Natural killer cell treated with Interleukin-12 subunit alpha and Interleukin-12 subunit beta and Interleukin-15 and Interleukin-18, amount 100 ng/mL, for 72 hours (primary cell): Measurements from ENCODE around the gene AP2M1. TPM values are rescaled to one million over a fixed set of nuclear protein-coding genes. Genes with fewer than 3 reads are reported as not detected.

ENCODE experiments used
- ATAC-seq, 2 donors: fragments of 150-1000 bp; cut with Tn5 transposase in 1 of 2; sonication (Bioruptor Pico), chemical (Tn5 transposase) in 1 of 2; 2 replicates each; pipeline ENCODE4 v1.10.0; 2021
- DNase-seq: peaks from one replicate; pipeline ENCODE4 v3.0.0; 2022; ENCODE audit warnings: low spot score
- H3K27ac Mint-ChIP-seq, 2 donors: 1 replicate in 1 of 2; 2 replicates in 1 of 2; pipeline ENCODE4 v1.8.0; 2022; ENCODE audit warnings: mixed read lengths in 2 of 2, mild to moderate bottlenecking in 1 of 2, moderate library complexity in 1 of 2
- H3K27me3 Mint-ChIP-seq, 2 donors: 1 replicate in 1 of 2; 2 replicates in 1 of 2; pipeline ENCODE4 v1.8.0; 2022; ENCODE audit warnings: mixed read lengths in 2 of 2
- H3K36me3 Mint-ChIP-seq: one replicate; pipeline ENCODE4 v1.8.0; 2022; ENCODE audit warnings: mixed read lengths
- H3K4me1 Mint-ChIP-seq, 2 donors: 1 replicate in 1 of 2; 2 replicates in 1 of 2; pipeline ENCODE4 v1.8.0; 2022; ENCODE audit warnings: low read depth in 2 of 2, mixed read lengths in 2 of 2, mild to moderate bottlenecking in 1 of 2
- H3K4me3 Mint-ChIP-seq: one replicate; pipeline ENCODE4 v1.8.0; 2022; ENCODE audit warnings: mixed read lengths
- H3K9me3 Mint-ChIP-seq: 2 replicates; pipeline ENCODE4 v1.8.0; 2022; ENCODE audit warnings: mixed read lengths
- total RNA-seq, 2 donors: library from RNA; stranded (reverse); gene quantifications; one replicate each; pipeline ENCODE4 v1.2.3, GENCODE V29; 2022

The AP2M1 gene
- total RNA-seq, 2 donors from 2014 or later: 190 to 242 TPM

- DNase-seq: no peak
- H3K4me3 Mint-ChIP-seq: peak overlapping the region; percentile 83
- H3K4me1 Mint-ChIP-seq: peaks cover 6 to 12% of the 10 kb centered on the region in 2 donors
- H3K27ac Mint-ChIP-seq: no peak overlapping the region
- H3K27me3 Mint-ChIP-seq: peaks cover 44 to 47% of the 10 kb centered on the region in 2 donors
- no peak for ATAC-seq
- peaks cover 6% of the 10 kb centered on the region for H3K36me3 Mint-ChIP-seq
- no peaks in the 10 kb centered on the region for H3K9me3 Mint-ChIP-seq
These were observed 56.2 kb downstream of the AP2M1 start for GRCh38 chr3:184230603-184231528.

DNA sequence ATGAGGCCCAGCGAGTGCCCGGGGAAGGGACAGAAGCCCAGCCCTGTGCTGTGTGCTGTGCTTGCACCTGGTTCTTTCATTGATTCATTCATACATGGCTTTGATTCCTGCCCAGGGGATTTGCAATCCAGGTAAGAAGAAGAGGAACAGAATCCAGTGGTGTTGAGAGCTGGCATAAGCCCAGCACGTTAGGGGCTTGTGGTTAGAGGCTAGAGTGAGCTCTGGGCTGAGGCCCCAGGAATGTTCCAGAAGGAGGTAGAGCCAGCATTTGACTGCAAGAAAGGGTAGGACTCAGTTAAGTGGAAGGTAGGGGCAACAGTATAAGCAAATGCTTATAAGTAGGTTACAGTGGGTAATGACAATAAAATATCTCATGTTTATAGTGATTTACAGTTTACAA is 57.0 kb downstream of the AP2M1 start:
- Mint-ChIP-seq H3K27me3 (peaks cover 40 to 41% of the 10 kb centered on the region in 2 donors), H3K4me3 (peak overlapping the region; percentile 83), H3K36me3 (peaks cover 6% of the 10 kb centered on the region), H3K27ac (no peak overlapping the region), H3K9me3 (no peaks in the 10 kb centered on the region), H3K4me1 (peaks cover 6 to 12% of the 10 kb centered on the region in 2 donors)
- DNase-seq (no peak), ATAC-seq (no peak)

DNA sequence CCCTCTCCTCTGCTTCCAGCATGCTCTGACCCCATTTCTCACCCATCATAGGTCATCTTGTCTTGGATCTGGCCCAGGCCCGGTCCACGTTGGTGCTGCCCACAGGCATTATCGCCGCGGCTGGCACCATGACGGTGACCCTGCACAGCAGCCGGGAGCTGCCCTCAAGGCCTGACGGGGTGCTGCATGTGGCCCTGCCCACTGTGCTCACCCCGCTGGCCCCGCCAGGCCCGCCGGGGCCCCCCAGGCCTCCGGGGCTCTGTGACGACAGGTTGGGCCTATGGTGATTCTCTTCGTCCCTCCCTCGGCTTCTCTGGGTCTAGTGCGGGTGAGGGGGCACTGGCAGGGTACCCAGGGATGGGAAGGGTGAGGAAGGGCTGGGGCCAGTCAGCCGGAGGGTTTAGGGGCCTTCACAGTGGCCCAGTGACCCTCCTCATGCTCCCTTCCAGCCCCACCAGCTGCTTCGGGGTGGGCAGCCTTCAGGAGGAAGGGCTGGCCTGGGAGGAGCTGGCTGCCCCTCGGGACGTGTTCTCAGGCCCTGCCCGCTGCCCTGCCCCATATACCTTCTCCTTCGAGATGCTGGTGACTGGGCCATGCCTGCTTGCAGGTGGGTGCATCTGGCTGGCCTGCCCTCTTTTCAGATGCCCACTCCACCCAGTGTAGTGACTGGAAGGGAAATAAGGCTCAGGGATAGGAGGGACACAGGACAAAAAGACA is 58.6 kb downstream of the AP2M1 start:
- peaks cover 6% of the 10 kb centered on the region for H3K36me3 Mint-ChIP-seq
- peaks cover 28 to 30% of the 10 kb centered on the region in 2 donors for H3K27me3 Mint-ChIP-seq
- ATAC-seq: no peak
- H3K4me3 Mint-ChIP-seq: no peak overlapping the region
- H3K4me1 Mint-ChIP-seq: peaks cover 6 to 12% of the 10 kb centered on the region in 2 donors
- DNase-seq: no peak
- no peak overlapping the region for H3K27ac Mint-ChIP-seq
- no peaks in the 10 kb centered on the region for H3K9me3 Mint-ChIP-seq

Other genes with a start within 250 kb of the AP2M1 start
- gene ABCC5, start 157.0 kb upstream of the AP2M1 start, total RNA-seq: 10 to 100 TPM; 16.3 to 33.6 TPM
- not detected for gene HTR3D, start 143.1 kb upstream of the AP2M1 start, total RNA-seq
- gene HTR3C, start 121.8 kb upstream of the AP2M1 start, total RNA-seq: not detected
- not detected for gene HTR3E, start 77.8 kb upstream of the AP2M1 start, total RNA-seq
- gene EIF2B5, start 39.5 kb upstream of the AP2M1 start, total RNA-seq: 10 to 100 TPM; 63.0 to 91.9 TPM
- 10 to 100 TPM; 52.3 to 60.3 TPM for gene DVL3, start 19.5 kb upstream of the AP2M1 start, total RNA-seq
- gene ABCF3, start 11.3 kb downstream of the AP2M1 start, total RNA-seq: 100 to 1,000 TPM; 102 to 144 TPM
- gene VWA5B2, start 54.7 kb downstream of the AP2M1 start, total RNA-seq: not detected
- gene ALG3, start 74.1 kb downstream of the AP2M1 start, total RNA-seq: 10 to 100 TPM; 52.2 to 80.2 TPM
- gene EEF1AKMT4, start 74.8 kb downstream of the AP2M1 start, total RNA-seq: 10 to 100 TPM; 11.9 to 16.8 TPM
- 1 to 10 TPM in 1 of 2 donors, under 1 TPM in 1; 0.53 to 1.2 TPM for gene CAMK2N2, start 86.7 kb downstream of the AP2M1 start, total RNA-seq
- gene ECE2, start 101.2 kb downstream of the AP2M1 start, total RNA-seq: not detected
- 100 to 1,000 TPM; 285 to 328 TPM for gene PSMD2, start 124.4 kb downstream of the AP2M1 start, total RNA-seq
- gene EIF4G1, start 139.8 kb downstream of the AP2M1 start, total RNA-seq: 100 to 1,000 TPM; 535 to 855 TPM
- gene FAM131A, start 162.7 kb downstream of the AP2M1 start, total RNA-seq: 1 to 10 TPM; 3.2 to 5.8 TPM
- 10 to 100 TPM in 1 of 2 donors, 1 to 10 TPM in 1; 6.5 to 10.5 TPM for gene CLCN2, start 186.8 kb downstream of the AP2M1 start, total RNA-seq
- 100 to 1,000 TPM; 111 to 142 TPM for gene POLR2H, start 186.9 kb downstream of the AP2M1 start, total RNA-seq
- not detected for gene THPO, start 203.4 kb downstream of the AP2M1 start, total RNA-seq
- not detected for gene CHRD, start 205.2 kb downstream of the AP2M1 start, total RNA-seq